HG03045 (cell line): ENCODE data around the gene SHISAL1.

Experiments
- ATAC-seq: cut with Tn5 transposase; IDR thresholded peaks from one replicate; pipeline ENCODE4 v1.9.1; 2021; ENCODE audit warnings: mild to moderate bottlenecking, moderate library complexity; ENCODE audit not compliant: unreplicated experiment

Gene SHISAL1

DNA sequence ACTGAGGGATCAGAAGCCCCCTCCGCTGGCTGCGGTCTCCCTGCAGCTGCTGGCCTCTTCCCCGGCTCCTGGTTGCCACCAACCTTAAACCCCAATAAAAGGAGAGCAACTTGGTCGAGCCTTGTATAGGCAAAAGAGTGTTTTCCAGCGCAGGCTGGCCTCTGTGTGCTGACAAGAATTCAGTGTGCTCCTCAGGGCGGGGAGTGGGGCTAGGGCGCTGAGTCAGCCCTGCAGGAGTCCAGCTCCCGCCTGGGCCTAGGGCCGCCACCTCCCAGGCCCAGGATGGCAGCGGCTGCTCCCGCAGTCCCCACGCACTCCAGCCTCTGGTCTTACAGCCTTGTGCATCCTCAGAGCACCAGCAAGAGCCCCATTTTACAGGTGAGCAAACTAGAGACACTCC, at the start of gene SHISAL1:
TSS of gene SHISAL1 (minus strand) at position 186 of the 400 bp plus-strand sequence. CDS start 12,006 bp downstream, outside the sequence.
- ATAC-seq = no peak

DNA sequence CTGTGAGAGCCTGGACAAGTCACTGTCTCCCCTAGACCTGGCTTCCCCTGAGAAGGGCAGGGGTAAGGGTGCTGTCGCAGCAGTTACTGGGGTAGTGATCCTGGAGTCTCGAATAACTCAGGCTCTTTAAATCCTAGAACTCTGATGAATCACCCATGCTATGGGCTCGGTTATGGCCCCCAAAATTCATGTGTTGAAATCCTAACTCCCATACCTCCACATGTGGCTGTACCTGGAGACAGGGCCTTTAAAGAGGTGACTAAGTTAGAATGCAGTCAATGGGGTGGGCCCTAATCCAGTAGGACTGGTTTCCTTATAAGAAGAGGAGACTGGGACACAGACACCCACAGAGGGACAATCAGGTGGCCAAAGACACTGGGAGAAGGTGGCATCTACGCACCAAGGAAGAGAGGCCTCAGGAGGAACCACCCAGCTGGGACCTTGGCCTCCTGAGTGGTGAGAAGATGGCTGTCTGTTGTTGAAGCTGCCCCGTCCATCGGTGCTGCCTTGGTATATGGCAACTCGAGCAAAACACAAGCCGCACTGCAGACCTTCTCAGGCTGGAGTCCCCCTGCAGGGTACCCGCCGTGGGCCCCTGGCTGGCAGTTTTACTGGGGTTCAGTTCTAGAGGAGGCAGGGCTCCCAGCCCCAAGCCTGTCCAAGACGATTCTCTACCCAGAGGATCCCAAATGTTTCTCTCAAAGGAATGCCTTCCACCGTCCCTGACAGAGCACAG, 48.8 kb upstream of the SHISAL1 start:
- ATAC-seq = no peak

DNA sequence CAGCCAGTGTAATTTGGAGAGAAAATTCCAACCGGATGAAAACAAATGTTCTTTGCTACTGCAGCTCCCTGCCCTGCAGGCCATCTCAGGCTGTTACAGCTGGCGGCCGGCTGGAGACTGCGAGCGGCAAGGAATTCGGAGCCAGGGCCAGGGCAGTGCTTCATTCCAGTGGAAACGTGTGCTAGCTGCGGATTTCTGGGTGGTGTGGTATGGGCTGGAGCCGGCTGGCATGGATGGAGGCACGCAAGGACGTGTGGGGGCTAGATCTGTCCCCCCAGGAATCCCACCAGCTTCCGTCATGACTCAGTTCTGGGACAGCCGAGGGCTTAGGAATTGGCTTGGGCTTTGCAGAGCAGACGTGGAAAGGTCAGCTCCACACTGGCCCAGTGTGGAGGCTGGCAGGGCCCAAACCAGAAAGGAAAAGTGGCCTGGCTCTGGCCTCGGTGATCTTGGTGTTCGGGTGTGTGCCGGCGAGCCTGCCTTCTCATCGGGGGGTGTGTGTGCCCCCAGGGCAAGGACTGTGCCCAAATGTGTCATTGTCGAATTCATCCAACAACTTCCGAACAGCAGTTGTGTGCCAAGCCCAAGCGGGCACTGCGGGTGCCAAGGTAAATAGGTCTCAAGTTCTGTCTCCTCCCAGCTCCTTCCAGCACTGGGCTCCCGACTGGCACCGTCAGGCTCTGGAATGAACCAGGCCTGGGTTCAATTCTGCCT, 48.1 kb upstream of the SHISAL1 start:
- ATAC-seq = no peak

DNA sequence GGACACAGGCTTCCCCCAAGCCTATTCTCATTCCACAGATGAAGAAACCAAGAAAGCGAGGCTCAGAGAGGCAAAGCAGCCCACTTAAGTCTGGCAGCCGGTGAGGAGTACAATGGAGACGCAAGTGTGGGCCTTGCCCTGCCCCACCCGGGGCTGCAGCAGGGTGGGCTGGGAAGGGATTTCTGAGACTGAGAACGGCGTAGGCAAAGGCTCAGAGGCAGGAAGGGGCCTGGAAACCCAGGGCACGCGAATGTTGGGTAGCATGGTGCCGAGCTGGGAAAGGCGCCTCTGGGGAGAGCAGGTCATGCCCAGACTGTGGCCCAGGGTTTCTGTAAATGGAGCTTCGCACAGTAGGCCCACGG, 47.5 kb upstream of the SHISAL1 start:
- ATAC-seq = no peak

DNA sequence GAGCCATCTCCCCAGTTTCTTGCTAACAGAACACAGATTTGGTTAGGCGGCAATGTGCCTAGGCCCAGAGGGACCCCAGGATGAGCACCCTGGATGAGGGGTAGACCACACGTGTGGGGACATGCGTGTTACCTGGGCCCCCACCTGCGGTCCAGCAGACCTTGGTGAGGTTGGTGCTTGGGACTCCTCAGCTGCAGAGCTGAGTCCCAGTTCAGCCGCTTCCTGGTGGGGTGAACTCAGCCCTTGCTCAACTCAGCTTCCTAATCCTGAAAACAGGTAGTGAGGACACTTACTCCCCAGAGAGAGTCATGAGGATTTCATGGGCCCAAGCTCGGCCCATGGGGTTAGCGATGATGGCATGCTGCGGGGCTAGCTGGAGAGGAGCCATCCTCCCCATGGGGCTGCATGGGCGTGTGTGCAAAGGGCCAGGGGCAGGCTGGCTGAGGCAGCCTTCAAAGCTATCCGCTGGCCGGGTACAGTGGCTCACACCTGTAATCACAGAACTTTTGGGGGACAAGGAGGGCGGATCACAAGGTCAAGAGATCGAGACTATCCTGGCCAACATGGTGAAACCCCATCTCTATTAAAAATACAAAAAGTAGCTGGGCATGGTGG, 46.9 kb upstream of the SHISAL1 start:
- no peak for ATAC-seq

DNA sequence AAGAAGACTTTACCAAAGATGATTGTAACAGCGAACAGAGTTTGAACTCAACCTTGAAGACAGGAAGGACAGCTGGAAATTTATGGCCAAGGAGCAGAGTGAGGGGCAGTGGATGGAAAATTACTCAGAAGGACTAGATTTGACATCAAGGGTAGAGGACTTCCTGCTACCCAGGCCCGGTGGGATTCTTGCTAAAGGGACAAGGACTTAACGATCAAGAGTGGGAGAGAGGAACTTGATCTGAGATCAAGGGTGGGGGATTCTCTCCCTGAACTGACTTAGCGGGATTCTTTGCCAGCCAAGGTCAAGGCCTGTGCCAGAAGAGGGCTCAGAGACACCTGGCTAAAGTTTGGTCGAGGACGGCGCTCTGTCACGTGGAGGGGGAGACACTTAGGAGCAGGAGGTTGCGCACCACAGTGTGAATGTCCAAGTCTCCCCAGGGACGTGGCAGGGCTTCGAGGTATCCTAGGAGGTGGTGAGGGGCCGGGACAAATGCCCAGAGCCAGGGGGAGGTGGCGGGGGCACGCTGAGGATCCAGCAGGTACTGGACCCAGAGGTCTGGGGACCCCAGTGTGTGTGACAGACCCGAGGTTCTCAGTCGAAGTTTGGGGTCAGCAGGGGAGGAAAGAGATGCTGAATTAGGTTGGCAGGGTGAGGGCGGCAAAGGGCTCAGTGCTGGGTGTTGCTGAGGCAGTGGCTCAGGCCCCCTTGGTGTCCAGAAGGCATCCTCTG, 46.1 kb upstream of the SHISAL1 start:
- no peak for ATAC-seq

DNA sequence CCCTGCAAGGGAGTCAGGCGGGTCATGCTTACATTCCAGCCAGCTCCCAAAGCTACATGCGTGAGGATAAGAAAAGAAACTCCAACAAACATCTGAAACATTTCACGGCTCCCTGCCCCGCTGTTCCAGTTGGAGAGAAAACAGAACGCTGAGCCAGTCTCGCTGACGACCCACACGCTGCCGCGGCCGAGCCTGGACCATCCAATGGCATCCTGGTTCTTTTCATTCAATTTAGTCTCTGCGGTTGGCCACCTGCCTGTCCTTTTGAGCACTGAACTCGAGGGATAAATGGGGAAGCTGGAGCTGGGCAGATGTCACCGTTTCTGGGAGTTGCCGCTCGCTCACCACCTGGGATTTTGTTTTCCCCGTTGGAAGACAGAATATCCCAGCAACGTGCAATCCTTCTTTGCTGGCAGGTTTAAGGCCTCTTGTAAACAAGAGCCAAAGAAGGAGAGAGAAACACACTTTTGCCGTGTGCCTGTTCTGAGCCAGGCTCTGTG, 45.3 kb upstream of the SHISAL1 start:
- no peak for ATAC-seq

DNA sequence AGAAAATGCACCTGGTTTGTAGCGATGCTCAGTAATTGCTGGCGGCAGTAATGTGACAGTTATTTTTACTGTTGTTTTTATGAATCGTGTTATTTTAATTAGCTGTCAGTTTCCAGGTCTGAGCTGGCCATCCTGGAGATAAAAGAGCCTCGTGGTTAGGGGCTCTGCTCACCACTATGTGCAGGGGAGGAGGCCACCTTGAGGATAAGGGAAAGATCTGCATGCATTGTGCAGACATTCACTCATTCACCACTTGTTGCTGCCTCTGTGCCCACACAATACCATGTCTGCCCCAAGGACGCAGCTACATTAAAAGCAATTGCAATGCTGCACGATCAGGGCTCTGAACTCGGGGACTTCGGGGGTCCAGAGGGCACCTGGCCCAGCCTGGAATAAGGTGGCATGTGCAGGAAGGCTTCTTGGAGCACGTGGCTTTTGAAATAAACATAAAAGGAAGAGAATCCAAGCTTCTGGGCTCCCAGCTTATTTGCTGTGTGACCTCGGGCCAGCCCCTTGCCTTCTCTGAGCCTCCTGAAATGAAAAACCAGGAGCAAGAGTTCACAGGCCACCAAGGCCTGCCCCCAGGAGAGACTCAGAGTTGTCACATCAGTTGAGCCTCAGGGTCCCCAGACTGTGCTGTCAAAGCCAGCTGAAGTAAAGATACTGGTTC, 44.7 kb upstream of the SHISAL1 start:
- no peak for ATAC-seq

DNA sequence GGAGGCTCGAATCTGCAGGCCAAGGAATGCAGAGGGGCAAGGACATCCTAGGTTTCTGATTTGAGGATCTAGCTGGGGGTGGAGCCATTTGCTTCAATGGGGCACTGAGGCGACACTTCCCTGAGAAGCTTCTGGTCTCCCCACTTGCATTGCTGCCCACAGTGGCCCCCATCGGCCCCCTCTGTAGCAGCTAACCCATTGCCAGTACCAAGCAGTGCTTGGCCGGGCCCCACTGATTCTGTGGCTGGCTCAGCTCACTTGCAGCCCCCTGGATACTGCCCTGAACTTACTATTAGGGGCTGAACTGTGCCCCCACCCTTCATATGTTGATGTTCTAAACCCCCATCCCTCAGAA, 42.9 kb upstream of the SHISAL1 start:
- no peak for ATAC-seq

DNA sequence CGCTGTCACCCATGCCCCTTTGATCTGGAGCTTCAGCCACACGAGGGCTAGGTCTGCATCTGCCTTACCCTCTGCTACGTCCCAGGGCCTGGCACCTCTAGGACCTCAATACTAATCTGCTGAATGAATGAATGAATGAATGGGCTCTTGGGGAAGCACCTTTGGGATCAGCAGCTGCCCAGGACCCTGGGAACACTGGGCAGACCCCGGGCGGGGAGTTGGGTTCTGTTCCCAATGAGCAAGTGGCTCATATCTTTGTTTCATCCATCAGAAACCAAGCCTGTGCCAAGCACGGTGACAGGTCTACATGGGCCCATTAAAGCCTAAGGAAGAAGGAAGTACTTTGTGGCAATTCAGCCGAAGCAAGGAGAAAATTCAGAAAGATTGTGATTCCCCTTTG, 41.5 kb upstream of the SHISAL1 start:
- no peak for ATAC-seq

DNA sequence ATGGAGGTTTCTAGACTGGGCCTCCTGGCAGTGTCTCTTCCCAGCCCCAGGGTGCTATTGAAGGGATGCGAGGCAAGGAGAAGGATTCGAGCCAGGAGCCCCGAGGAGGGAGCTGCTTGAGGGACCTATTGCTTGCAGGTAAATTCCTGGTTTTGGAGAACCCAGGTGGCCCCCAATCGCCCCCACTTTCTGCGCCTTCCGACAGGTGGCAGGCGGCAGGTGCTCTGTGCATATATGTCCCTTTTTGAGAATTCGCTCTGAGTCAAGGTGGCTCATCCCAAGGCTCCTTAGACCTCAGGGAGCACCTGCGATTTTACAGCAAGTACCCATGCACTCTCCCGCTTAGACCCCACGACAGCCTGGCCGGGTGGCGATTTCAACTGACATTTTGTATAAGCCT, 40.3 kb upstream of the SHISAL1 start:
- no peak for ATAC-seq

DNA sequence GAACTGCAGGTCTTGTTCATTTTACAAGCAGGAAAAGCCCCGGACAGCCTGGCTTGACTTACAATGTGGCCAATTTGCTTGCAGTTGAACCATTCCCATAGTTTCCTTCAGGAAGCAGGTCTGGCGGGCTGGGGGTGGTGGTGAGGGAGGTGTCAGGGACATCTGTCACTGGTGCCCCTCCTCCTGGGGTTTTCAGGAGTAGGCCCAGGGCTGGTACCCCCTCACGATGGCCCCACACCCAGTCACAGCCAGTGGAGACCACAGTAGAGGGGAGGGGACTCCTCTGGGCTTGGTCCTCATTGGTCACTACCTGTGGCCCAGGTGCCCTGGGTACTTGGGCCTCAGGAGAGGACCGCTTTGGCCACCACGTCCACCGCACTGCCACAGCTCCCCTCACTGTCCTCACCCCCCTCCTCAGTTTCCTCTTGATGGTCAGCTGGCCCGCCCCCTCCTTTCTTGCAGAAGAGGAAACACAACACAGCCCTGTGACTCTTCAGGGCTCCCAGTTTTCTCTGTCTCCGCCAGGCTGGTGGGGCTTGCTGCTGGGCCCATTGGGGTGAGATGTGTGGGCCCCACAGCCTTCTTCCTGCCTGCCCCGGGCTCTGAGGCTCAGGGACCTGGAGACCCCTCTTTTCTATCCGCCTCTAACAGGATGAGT, 39.8 kb upstream of the SHISAL1 start:
- no peak for ATAC-seq

DNA sequence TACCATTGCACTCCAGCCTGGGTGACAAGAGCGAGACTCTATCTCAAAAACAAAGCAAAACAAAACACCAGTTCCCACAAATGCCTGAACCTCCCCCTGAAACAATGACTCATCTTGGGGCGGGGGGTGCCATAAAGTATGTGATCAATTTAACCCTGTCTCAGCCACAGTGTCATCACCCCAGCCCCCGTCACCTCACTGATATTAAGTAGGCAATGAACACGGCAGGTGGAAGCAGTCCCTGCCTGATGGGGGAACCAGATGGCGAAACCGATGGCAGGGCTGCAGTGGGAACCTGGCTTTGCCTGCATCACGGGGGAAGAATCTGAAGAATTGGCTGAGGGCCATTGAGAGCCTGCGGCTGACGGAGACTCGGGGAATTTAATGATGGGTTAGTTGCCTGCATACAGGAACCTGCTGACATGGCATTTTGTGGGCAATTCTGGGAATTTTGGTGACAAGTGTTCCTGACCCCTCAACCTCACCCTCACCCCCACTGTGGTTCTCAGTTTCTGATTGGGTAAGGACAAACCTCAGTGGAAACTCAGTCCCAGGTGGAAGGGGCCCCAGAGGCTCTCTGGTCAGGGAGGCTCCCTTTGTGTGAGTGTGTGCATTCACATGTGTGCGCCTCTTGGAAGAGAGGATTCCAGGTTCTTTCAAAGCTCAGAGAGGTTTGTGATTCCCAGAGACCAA, 39.1 kb upstream of the SHISAL1 start:
- ATAC-seq = no peak

DNA sequence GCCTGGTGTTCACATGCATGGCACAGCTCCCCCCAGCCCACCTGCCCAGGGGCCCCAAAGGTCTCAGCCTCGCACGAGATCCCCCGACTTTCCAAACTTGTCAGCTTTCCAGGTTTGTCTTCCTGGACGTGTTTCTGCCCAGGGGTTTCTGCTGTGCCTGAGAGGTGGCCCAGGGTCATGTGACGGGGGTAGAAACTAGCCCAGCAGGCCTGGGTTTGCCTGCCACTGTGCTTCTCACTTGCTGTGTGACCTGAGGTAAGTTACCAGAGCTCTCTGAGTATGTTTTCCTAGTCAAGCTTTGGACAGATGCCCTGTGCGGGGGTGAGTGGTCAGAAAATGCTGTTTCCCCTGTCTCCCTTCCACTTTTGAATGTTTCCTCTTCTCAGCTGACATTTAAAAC, 38.3 kb upstream of the SHISAL1 start:
- ATAC-seq = no peak

DNA sequence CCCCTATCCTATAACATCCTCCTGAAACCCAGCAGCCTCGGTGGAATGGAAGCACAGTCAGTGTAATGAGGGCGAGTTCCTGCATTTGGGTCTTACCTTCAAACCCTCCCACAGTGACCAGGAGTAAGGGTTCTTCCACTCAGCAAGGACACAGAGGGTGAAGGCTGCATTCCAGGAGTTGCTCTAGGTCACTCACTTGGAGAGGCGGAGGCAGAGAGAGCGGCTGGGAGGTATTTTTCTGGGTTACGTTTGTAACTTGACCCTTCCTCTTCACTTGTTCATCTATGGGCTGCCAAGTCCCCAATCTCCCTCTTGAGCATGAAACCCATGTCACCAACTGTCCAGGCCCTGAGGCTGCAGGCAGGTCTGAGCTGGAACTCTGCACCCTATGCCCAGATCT, 36.8 kb upstream of the SHISAL1 start:
- ATAC-seq = no peak

DNA sequence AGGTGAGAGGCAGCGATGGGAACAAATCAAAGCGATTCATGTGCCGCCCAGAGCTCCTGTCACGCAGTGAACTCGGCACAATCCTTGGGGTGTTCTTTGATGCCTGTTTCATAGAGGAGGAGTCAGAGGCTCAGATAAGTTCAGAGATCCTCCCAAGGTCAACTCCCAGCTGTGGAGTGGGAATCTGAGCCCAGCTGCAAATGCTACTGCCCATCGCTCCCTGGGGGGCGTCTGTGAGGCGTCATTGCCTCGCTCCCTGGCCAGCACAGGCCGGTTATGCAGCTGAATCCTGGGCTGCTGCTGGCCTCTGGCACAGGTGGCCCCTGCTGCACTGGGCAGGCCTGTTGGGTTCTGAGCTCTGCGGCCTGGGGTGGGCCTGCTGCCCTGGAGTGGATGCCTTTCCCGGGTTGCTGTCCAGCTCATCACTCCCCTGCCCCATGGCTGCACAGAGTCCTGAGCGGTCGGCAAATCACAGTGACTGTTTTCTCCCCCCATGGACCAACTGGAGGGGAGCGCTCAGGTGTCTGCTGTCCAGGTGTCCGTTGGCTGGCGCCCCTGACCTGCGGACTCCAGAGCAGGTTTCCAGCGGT, 36.3 kb upstream of the SHISAL1 start:
- ATAC-seq = no peak

DNA sequence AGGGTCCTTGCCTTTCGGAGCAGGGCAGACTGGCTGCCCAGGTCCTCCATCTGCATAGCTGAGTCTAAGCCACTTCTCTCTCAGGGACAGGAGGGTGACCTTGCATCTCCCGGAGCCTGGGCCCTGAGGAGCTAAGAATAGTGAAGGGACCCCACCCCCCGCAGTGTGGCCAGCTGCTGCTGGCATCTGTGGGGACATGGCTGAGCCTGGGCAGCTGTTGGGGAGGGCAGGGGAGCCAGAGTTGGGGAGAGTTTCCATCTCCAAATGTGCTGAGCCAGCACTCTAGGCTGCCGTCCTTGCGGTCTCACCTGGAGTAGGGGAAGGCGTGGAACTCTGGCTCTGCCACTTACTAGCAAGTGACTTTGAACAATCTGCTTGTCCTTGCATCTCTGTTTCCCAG, 34.8 kb upstream of the SHISAL1 start:
- no peak for ATAC-seq

DNA sequence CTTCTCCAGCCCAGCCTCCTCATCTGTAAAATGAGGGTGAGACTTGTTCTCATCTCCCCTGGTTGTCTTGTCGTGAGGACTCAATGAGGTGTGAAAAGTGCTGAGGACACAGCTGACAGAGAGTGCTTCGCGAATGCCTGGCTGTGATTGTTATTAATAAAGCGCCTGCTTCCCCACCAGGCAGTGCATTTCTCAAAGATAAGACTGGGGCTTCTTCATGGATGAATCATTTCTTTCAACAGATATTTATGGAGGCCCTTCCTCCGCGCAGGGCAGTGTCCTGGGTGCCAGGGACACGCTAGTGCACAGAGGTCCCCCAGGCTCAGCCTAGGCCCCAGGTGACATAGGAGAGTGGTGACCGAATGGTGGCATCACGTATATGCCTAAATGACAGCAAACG, 34.3 kb upstream of the SHISAL1 start:
- ATAC-seq = no peak

DNA sequence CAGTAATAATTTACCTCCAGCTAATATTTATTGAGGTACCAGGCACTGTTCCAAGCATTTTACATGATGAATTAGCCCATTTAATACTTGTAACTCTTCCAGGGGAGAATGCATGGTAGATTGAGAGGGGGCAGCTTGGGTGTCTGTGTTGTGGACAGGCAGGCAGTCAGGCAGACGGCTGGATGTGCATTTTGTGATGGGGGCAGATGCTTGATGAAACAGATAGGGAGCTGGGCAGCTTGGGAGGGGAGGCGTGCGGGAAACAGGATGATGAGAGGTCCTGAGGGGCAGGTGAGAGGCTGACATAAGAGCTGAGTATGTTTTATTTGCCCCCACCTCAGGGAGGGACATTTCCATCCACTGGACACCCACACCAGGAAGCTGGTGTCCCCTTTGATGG, 33.1 kb upstream of the SHISAL1 start:
- no peak for ATAC-seq
